ENCODE measurements around the gene F2. TPM values are rescaled to one million over a fixed set of nuclear protein-coding genes. Genes with fewer than 3 reads are reported as not detected.

F2 gene
- total and polyA plus RNA-seq, 2 of the 13 experiments (the other 11 are each of a cell fraction or from before 2014, with no cell fraction given): 330 to 801 TPM

- TF ChIP-seq ZBTB10 (CRISPR knock-in tag; IDR thresholded peaks at IDR 0.05; ENCODE audit: borderline replicate concordance) (no peak), ZNF281 (CRISPR knock-in tag; IDR thresholded peaks at IDR 0.05; ENCODE audit: borderline replicate concordance) (no peak), MAFG (CRISPR knock-in tag; IDR thresholded peaks at IDR 0.05) (no peak), RFXAP (CRISPR knock-in tag; IDR thresholded peaks at IDR 0.05; ENCODE audit: borderline replicate concordance) (no peak), TRIM24 (CRISPR knock-in tag; IDR thresholded peaks at IDR 0.05) (0 out of 2 replicates have a peak, but pooled peaks have one; percentile 15), POLR2A (IDR thresholded peaks at IDR 0.05; ENCODE audit: insufficient read depth in 1 of 2, low read depth in 2 of 2, low read length in 2 of 2) (peak in 1 of 2 experiments; percentile 14; a peak in 1 of 4 replicates), ARID3A (IDR thresholded peaks at IDR 0.05; ENCODE audit: low read depth, low read length) (no peak), HINFP (CRISPR knock-in tag; IDR thresholded peaks at IDR 0.05; ENCODE audit: low read depth) (no peak), MYPOP (CRISPR knock-in tag; IDR thresholded peaks at IDR 0.05) (0 out of 2 replicates have a peak, but pooled peaks have one; percentile 30), ZKSCAN1 (IDR thresholded peaks at IDR 0.05; ENCODE audit: low read length) (no peak), BRF2 (CRISPR knock-in tag; IDR thresholded peaks at IDR 0.05) (no peak), XBP1 (CRISPR knock-in tag; IDR thresholded peaks at IDR 0.05) (no peak), ZNF775 (CRISPR knock-in tag; IDR thresholded peaks at IDR 0.05; ENCODE audit: borderline replicate concordance) (no peak), ZMAT3 (CRISPR knock-in tag; conservative IDR thresholded peaks at IDR 0.05) (peak; percentile 92), NFYC (CRISPR knock-in tag; IDR thresholded peaks at IDR 0.05) (no peak; the same call in 1 of the 2 replicates)
Observed at GRCh38 chr11:46695345-46696211, 23.4 kb upstream of the F2 start (continued).
